GM21576 (cell line): Measurements from ENCODE around the gene ZNF789.
"Not testable (repeated sequence)": the region's sequence is repeated elsewhere in the genome, so short reads cannot be mapped to it uniquely, and the experiment has no call there.

Experiments used
- ATAC-seq: cut with Tn5 transposase; IDR thresholded peaks from one replicate; pipeline ENCODE4 v1.9.1; 2021; ENCODE audit warnings: mild to moderate bottlenecking, moderate library complexity; ENCODE audit not compliant: unreplicated experiment

ZNF789 gene

GRCh38 chr7:99472561-99473314 lies at the start of gene ZNF789:
ZNF789 (plus strand) TSS chr7:99472890; CDS start chr7:99476457, 3,567 bp downstream.
- peak; percentile 95 for ATAC-seq

DNA sequence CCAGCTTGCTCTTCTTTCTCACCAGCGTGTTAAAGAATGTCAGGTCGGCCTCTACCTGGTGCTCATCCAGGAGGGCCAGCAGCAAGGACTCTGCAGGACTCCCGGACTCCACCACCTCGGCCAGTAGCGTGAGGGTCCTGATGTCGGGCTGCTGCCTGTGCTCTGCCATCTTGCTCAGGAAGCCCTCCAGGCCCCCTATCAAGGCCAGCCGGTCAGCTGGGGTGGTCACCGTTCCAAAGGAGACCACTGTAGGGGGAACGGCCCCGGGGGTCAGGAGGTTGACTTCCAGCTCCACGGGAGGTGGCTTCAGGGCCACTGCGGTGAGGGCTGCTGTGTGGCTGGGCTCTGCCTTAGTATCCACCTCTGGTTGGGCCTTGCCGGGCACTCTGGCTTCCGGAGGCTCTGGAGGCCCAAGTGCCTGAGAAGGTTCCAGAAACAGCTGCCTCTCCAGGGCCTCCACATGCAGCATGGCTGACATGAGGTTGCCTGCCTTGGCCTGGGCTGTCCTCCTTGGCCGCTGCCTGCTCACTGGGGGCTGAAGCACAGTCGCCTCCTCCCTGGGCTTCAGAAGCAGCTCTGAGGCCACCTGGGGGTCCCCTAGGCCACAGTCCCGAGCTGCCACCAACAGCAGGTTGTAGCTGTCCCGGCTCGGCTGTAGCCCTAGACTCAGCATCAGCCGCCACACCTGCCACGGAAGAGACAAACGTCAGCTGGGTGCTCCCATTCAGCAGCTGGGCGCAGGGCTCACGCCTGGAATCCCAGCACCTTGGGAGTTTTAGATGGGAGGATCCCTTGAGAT lies 47.6 kb upstream of the ZNF789 start:
- no peak for ATAC-seq

DNA sequence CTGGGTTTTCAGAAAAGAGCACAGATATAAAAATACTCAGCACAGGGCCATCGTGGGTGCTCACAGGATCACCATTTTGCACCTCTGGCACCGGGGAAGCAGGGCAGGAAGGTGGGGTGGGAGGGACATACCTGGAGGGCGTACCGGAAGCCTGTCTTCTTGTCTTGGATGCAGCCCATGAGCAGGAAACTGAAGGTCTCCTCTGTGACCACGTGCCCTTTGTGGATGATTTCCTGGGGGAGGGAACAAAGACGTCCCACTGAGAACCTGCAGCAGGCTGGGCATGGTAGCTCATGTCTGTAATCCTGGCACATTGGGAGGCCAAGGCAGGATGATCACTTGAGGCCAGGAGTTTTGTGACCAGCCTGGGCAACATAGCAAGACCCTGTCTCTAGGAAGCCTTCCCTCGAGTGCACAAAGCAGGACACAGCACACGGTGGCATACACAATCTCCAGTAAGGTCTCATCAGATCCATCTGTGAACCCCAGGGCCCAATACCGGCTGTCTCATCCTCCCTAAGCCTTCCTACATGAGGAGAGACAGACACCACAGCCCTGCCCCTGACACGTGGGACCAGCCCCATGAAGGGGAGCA lies 43.6 kb upstream of the ZNF789 start:
- ATAC-seq: no peak

DNA sequence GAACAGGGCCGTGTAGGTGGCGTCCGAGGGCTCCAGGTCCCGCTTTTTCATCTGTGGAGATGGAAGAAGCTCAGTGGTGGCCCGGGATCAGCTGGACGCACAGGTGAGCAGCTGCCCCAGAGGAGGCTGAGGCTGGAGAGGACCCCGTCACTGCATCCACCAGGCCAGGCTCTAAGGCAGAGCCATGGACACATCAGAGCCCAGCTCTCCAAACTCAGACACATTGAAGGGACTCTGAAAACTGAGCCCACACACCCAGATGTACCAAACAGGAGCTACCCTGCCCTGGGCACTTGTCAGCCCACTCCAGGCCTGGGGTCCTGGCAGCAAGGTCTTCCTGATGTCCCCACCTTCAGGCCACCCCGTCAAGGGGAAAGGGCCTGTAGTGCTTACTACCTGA lies 42.9 kb upstream of the ZNF789 start:
- no peak for ATAC-seq

DNA sequence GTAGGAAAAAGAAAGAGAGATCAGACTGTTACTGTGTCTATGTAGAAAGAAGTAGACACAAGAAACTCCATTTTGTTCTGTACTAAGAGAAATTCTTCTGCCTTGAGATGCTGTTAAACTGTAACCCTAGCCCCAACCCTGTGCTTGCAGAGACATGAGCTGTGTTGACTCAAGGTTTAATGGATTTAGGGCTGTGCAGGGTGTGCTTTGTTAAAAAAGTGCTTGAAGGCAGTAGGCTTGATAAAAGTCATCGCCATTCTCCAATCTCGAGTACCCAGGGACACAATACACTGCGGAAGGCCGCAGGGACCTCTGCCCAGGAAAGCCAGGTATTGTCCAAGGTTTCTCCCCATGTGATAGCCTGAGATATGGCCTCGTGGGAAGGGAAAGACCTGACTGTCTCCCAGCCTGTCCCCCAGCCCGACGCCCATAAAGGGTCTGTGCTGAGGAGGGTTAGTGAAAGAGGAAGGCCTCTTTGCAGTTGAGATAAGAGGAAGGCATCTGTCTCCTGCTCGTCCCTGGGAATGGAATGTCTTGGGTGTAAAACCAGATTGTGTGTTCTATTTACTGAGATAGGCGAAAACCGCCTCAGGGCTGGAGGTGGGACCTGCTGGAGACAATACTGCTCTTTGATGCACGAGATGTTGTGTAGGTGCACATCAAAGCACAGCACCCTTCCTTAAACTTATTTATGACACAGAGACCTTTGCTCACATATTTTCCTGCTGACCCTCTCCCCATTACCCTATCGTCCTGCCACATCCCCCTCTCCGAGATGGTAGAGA lies 40.7 kb upstream of the ZNF789 start:
- ATAC-seq: not testable (repeated sequence)

DNA sequence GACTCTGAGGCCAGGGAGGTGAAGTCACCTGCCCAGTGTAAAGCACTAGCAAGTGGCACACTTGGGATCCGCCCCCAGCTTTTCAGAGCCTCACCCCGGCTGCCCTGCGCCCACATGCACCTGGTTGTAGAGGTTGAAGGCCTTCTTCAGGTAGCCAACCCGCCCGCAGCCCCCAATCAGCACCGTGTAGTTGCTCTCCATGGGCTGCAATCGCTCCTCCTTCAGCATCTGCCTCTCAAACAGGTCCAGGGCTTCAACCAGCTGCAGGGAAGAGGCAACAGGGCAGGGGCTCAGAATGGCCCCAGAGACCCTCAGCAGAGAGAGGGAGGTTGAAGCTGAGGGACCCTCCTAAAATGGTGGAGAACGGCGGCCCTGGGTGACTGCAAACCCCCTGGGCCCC lies 39.5 kb upstream of the ZNF789 start:
- ATAC-seq: no peak

GRCh38 chr7:99437946-99438572 lies 34.6 kb upstream of the ZNF789 start:
- peak; percentile 2 for ATAC-seq

GRCh38 chr7:99438573-99439480 lies 33.9 kb upstream of the ZNF789 start, which contains the start of the genes CPSF4 and PTCD1:
CPSF4 (plus strand) TSS chr7:99438943; CDS start chr7:99439083, 140 bp downstream.
PTCD1 (minus strand) TSS chr7:99438798; CDS start chr7:99435242, 3,556 bp downstream.
- peak; percentile 92 for ATAC-seq

DNA sequence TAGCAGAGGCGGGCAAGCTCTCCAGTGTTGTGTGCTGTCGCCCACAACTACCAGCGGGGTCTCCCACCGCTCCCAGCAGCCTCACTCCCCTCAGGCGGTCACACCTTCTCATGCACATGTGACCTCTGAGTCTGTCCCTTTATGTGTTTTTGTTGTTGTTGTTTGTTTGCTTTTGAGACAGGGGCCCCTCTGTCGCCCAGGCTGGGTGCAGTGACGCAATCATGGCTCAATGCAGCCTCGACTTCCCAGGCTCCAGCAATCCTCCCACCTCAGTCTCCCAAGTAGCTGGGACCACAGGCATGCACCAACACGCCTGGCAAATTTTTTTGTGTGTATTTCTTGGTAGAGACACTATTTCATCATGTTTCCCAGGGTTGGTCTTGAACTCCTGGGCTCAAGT lies 32.5 kb upstream of the ZNF789 start:
- ATAC-seq: no peak

GRCh38 chr7:99446096-99446495 lies 26.6 kb upstream of the ZNF789 start:
- no peak for ATAC-seq

GRCh38 chr7:99447943-99448342 lies 24.7 kb upstream of the ZNF789 start:
- no peak for ATAC-seq

- ATAC-seq: no peak
Measured at GRCh38 chr7:99448855-99449254, 23.8 kb upstream of the ZNF789 start.

GRCh38 chr7:99449326-99449725 lies 23.4 kb upstream of the ZNF789 start:
- no peak for ATAC-seq

- ATAC-seq: no peak
Measured at GRCh38 chr7:99451936-99452335, 20.8 kb upstream of the ZNF789 start.

GRCh38 chr7:99452541-99452940 lies 20.1 kb upstream of the ZNF789 start:
- ATAC-seq: no peak

- ATAC-seq: no peak
Measured at GRCh38 chr7:99453105-99453504, 19.6 kb upstream of the ZNF789 start.

- no peak for ATAC-seq
Measured at GRCh38 chr7:99455874-99456273, 16.8 kb upstream of the ZNF789 start.

DNA sequence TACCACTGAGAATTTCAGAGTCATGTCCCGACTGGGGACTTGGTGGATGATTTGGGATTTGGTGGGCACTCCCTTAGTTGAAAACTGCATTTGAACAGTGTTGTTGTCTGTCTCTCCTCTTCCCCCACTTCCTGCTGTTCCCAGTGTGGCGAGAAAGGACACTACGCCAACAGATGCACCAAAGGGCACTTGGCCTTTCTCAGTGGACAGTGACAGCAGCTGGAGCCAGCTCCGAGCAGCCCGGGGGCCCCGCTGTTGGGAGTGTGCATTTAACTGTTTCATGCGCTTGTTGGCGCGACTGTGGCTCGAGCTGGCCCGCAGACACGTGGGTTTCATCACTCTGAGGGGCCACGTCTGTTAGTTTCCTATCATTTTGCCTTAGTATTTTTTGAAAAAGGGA lies 16.4 kb upstream of the ZNF789 start:
- ATAC-seq: no peak

DNA sequence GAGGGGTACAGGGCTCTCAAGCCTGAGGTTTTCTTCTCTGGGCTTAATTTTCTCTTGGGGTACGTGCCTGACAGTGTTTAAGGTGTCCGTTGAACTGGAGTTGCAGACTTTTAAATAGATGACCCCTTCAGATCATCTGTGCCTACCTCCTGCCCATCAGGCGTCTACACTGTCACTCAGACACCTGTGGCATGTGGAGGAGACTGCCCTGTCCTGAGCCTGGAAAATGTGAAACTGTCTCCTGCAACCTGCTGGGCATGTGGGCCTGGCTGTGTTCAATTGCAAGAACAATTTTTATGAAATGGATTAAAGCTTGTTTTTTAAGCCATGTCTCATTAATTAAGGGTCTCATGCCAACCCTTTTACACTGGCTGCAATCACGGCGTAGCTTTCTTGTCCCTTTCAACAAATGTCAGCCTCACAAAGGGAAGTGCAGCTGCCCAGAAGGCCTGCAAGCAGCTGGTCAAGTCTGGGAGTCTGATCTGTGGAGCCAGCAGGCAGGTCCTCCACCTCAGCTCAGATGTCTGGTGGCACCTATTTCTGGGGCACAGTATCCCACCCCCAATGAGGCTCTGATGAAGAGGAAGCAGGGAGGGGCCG lies 15.5 kb upstream of the ZNF789 start:
- no peak for ATAC-seq
